GM12878 (cell line): Measurements from ENCODE around the gene PDLIM5. TPM values are rescaled to one million over a fixed set of nuclear protein-coding genes. Genes with fewer than 3 reads are reported as not detected.

Experiments
- ATAC-seq: fragments of 200-7000 bp; cut with Tn5 transposase; 3 replicates; pipeline ENCODE4 v1.9.1; 2020; ENCODE audit warnings: mild to moderate bottlenecking, moderate library complexity
- BruUV-seq: library from RNA; stranded (reverse); fragments of 400-500 nt; replicated peaks from 2 replicates; lab custom pipeline; 2021; lab: Mats Ljungman, UMichigan
- CTCF ChIA-PET: fragments of 300-600 bp; sonication (Branson Sonifier 250); formaldehyde crosslinking; extraction: SDS; loops from one replicate; lab custom pipeline; 2021; ENCODE audit warnings: inconsistent platforms; lab: Yijun Ruan, JAX
- POLR2A ChIA-PET: fragments of 350-600 bp; formaldehyde crosslinking; extraction: SDS; loops from one replicate; lab custom pipeline; 2021; ENCODE audit warnings: inconsistent platforms; lab: Charles Lee
- RAD21 ChIA-PET: fragments of 300-600 bp; sonication (Branson Sonifier 250); formaldehyde crosslinking; loops from one replicate; lab custom pipeline; 2023; ENCODE audit warnings: antibody characterized with exemption; ENCODE audit not compliant: unreplicated experiment; lab: Charles Lee
- SMC1A ChIA-PET: fragments of 300-600 bp; sonication (Branson Sonifier 250); formaldehyde crosslinking; loops from one replicate; lab custom pipeline; 2023; ENCODE audit not compliant: unreplicated experiment, uncharacterized antibody; lab: Charles Lee
- DNase-seq: peaks from one replicate; pipeline ENCODE4 v3.0.0-alpha.2; 2011; ENCODE audit warnings: low read depth, low spot score
- FAIRE-seq: peaks from 3 replicates; lab custom pipeline; 2011; peaks lifted over from hg19 to GRCh38; lab: Jason Lieb, UNC
- H2AFZ ChIP-seq: 2 replicates; pipeline ENCODE4 v1.6.0; 2011; ENCODE audit warnings: low read depth, low read length, control low read depth; ENCODE audit not compliant: control insufficient read depth
- H3K27ac ChIP-seq: 2 replicates; pipeline ENCODE4 v1.5.1; 2011; ENCODE audit warnings: control low read depth; ENCODE audit not compliant: control insufficient read depth, insufficient read depth
- H3K27me3 ChIP-seq, 2 experiments: replicated peaks in 1 of 2; 2 replicates each; pipeline versions ENCODE4 v1.6.0 to v1.6.1; 2011; ENCODE audit warnings: low read length in 1 of 2; ENCODE audit not compliant: control insufficient read depth in 2 of 2, insufficient read depth in 2 of 2
- H3K36me3 ChIP-seq, 2 experiments: 2 replicates each; pipeline ENCODE4 v1.5.1; 2011; ENCODE audit warnings: low read length in 1 of 2; ENCODE audit not compliant: control insufficient read depth in 2 of 2, insufficient read depth in 2 of 2
- H3K4me1 ChIP-seq: 2 replicates; pipeline ENCODE4 v1.6.1; 2011; ENCODE audit warnings: mild to moderate bottlenecking, low read length, moderate library complexity, mixed read lengths; ENCODE audit not compliant: control insufficient read depth, insufficient read depth
- H3K4me2 ChIP-seq: 2 replicates; pipeline ENCODE4 v1.6.0; 2011; ENCODE audit warnings: control low read depth; ENCODE audit not compliant: control insufficient read depth, insufficient read depth
- H3K4me3 ChIP-seq: fragments of 200-600 bp; sonication (generic); 2 replicates; pipeline ENCODE4 v1.5.1; 2016
- H3K79me2 ChIP-seq: 2 replicates; pipeline ENCODE4 v1.6.0; 2011; ENCODE audit warnings: low read length; ENCODE audit not compliant: control insufficient read depth, insufficient read depth
- H3K9ac ChIP-seq: 2 replicates; pipeline ENCODE4 v1.8.0; 2011; ENCODE audit warnings: low read length, control low read depth, mixed read lengths; ENCODE audit not compliant: control insufficient read depth, insufficient read depth
- H3K9me3 ChIP-seq: replicated peaks from 3 replicates; pipeline ENCODE4 v1.5.1; 2011; ENCODE audit warnings: mild to moderate bottlenecking, low read length; ENCODE audit not compliant: control insufficient read depth, insufficient read depth
- H4K20me1 ChIP-seq: 2 replicates; pipeline ENCODE4 v1.6.0; 2011; ENCODE audit not compliant: control insufficient read depth, insufficient read depth
- BHLHE40 ChIP-seq, 2 experiments: fragments of 450-650 bp in 1 of 2; IDR thresholded peaks; 2 replicates each; pipeline ENCODE4 v1.6.1; 2011 to 2017; ENCODE audit warnings: low read depth in 2 of 2, borderline replicate concordance in 1 of 2, improper control_type of control experiment in 1 of 2, low read length in 1 of 2, mild to moderate bottlenecking in 1 of 2
- CEBPB ChIP-seq, 2 experiments: fragments of 150-350 bp in 1 of 2; IDR thresholded peaks; 2 replicates each; pipeline ENCODE4 v1.6.1; 2012 to 2014; ENCODE audit warnings: low read depth in 2 of 2, low read length in 2 of 2, borderline replicate concordance in 1 of 2, inconsistent platforms in 1 of 2
- IKZF2 ChIP-seq, 2 experiments: fragments of 450-650 bp; IDR thresholded peaks; 2 replicates each; pipeline ENCODE4 v1.6.1; 2017; ENCODE audit warnings: mild to moderate bottlenecking in 2 of 2, moderate library complexity in 2 of 2
- IRF5 ChIP-seq: fragments of 450-650 bp; IDR thresholded peaks from 2 replicates; pipeline ENCODE4 v1.6.1; 2017; ENCODE audit warnings: borderline replicate concordance
- PAX8 ChIP-seq: fragments of 450-650 bp; IDR thresholded peaks from 2 replicates; pipeline ENCODE4 v1.6.1; 2017; ENCODE audit warnings: mild to moderate bottlenecking, moderate library complexity
- RELA ChIP-seq: fragments of 450-650 bp; IDR thresholded peaks from 2 replicates; pipeline ENCODE4 v1.8.0; 2014; ENCODE audit warnings: borderline replicate concordance; ENCODE audit not compliant: partially characterized antibody
- TARDBP ChIP-seq: IDR thresholded peaks from 2 replicates; pipeline ENCODE4 v1.6.1; 2016; ENCODE audit warnings: borderline replicate concordance
- TBL1XR1 ChIP-seq: IDR thresholded peaks from 2 replicates; pipeline ENCODE4 v1.6.1; 2012; ENCODE audit warnings: low read depth, low read length, improper control_type of control experiment
- USF1 ChIP-seq: IDR thresholded peaks from 2 replicates; pipeline ENCODE4 v1.6.1; 2011; ENCODE audit warnings: borderline replicate concordance, low read depth, mild to moderate bottlenecking, moderate library complexity, mixed read lengths, low read length; ENCODE audit not compliant: insufficient read depth; ENCODE audit errors: extremely low read length
- ZNF592 ChIP-seq: fragments of 450-650 bp; IDR thresholded peaks from 2 replicates; pipeline ENCODE4 v1.6.1; 2017; ENCODE audit warnings: mild to moderate bottlenecking, moderate library complexity
- WGBS: methylation state at CpG from one replicate; pipeline ENCODE4 v1.1.6; 2016; ENCODE audit warnings: low lambda C conversion rate; ENCODE audit not compliant: insufficient replicate concordance, insufficient coverage; ENCODE audit errors: missing lambda C conversion rate; 5-methylcytosine and 5-hydroxymethylcytosine counted together
- in situ Hi-C: fragments of 300-500 bp; cut with MboI; formaldehyde crosslinking; loops from 9 replicates; pipeline ENCODE4 v1.14.3; 2018; ENCODE audit warnings: mixed read lengths
- intact Hi-C: fragments of 100-400 bp; cut with micrococcal nuclease; formaldehyde crosslinking; loops from one replicate; pipeline ENCODE4 v1.14.2; 2022; ENCODE audit not compliant: unreplicated experiment
- polyA plus RNA-seq, 11 experiments: library from polyadenylated mRNA; depleted of rRNA in 4 of 11; unstranded in 6 of 11; stranded (reverse) in 5 of 11; fragments of >200 nt; fragmentation: Nextera tagmentation in 4 of 11; fragmentation: Illumina TruSeq in 1 of 11; extraction: Ambion mirVana in 4 of 11; extraction: Trizol in 1 of 11; gene quantifications; 1 replicate in 1 of 11; 2 replicates in 10 of 11; pipeline versions ENCODE4 v1.2.1 to v1.2.3, GENCODE V29; 2011 to 2016; ENCODE audit warnings: inconsistent platforms in 2 of 11, missing spikeins in 2 of 11, low read depth in 1 of 11
- total RNA-seq, 4 experiments: library from RNA; depleted of rRNA in 3 of 4; stranded (reverse); fragments of >200 nt in 3 of 4; fragmentation: Illumina TruSeq in 1 of 4; extraction: Trizol in 1 of 4; gene quantifications; 2 replicates each; pipeline versions ENCODE4 v1.2.1 to v1.2.3, GENCODE V29; 2013 to 2021

The PDLIM5 gene
- total and polyA plus RNA-seq, 10 of the 15 experiments (the other 5 are each of a cell fraction or from before 2014, with no cell fraction given), result 10.0 to 52.9 (median 20.7) TPM

GRCh38 chr4:94653095-94653649, 201.4 kb downstream of the PDLIM5 start:
- H3K4me3 ChIP-seq, result no peak overlapping the region
- CTCF ChIA-PET, result no interaction called here
- FAIRE-seq, result no peak

More at GRCh38 chr4:94653095-94653649, 201.4 kb downstream of the PDLIM5 start:
- WGBS, result 74% methylated on average over 3 of the region's 3 CpGs
- Histone ChIP-seq H3K4me1 (no peaks in the 10 kb centered on the region), H2AFZ (no peak overlapping the region), H3K27me3 (no peaks in the 10 kb centered on the region), H3K27ac (no peak overlapping the region), H3K9me3 (no peaks in the 10 kb centered on the region), H4K20me1 (no peaks in the 10 kb centered on the region), H3K36me3 (no peaks in the 10 kb centered on the region), H3K79me2 (no peaks in the 10 kb centered on the region), H3K4me2 (no peak overlapping the region), H3K9ac (no peak overlapping the region)
- SMC1A ChIA-PET, result no interaction called here
- intact Hi-C loops (no loop called here), in situ Hi-C loops (no loop called here)
- no peak for TF ChIP-seq IKZF2 (IDR thresholded peaks at IDR 0.05)
- no peak for TF ChIP-seq TARDBP
- TF ChIP-seq IRF5, result no peak
- no peak for TF ChIP-seq CEBPB (IDR thresholded peaks at IDR 0.05; ENCODE audit: borderline replicate concordance in 1 of 2, low read depth in 2 of 2, low read length in 2 of 2)
- TF ChIP-seq ZNF592, result no peak
- TF ChIP-seq BHLHE40 (IDR thresholded peaks at IDR 0.05; ENCODE audit: borderline replicate concordance in 1 of 2, low read depth in 2 of 2, low read length in 1 of 2), result no peak
- TF ChIP-seq USF1, result no peak
- TF ChIP-seq PAX8, result no peak
- TF ChIP-seq TBL1XR1, result no peak
- no peak for TF ChIP-seq RELA
- RAD21 ChIA-PET, result no interaction called here
- no TSS peak for BruUV-seq
- POLR2A ChIA-PET, result no interaction called here
- no peak for DNase-seq
- ATAC-seq, result no peak
